HAP-1 (cell line): ENCODE data around the gene STX8.

Experiments used
- DNase-seq, 2 experiments: peaks; one replicate each; pipeline ENCODE4 v3.0.0-alpha.2; 2016 to 2020; ENCODE audit warnings: low spot score in 2 of 2
- H3K27me3 ChIP-seq: fragments of 250-450 bp; sonication (Bioruptor Pico); 2 replicates; pipeline ENCODE4 v1.5.1; 2020; ENCODE audit warnings: low read depth, mild to moderate bottlenecking, moderate library complexity
- H3K36me3 ChIP-seq: fragments of 250-450 bp; sonication (Bioruptor Pico); replicated peaks from 2 replicates; pipeline ENCODE4 v1.5.1; 2020; ENCODE audit warnings: mild to moderate bottlenecking
- H3K4me1 ChIP-seq: fragments of 250-450 bp; sonication (Bioruptor Pico); 2 replicates; pipeline ENCODE4 v1.5.1; 2020; ENCODE audit warnings: mild to moderate bottlenecking
- H3K4me3 ChIP-seq: fragments of 250-450 bp; sonication (Bioruptor Pico); 2 replicates; pipeline ENCODE4 v1.5.1; 2020; ENCODE audit warnings: mild to moderate bottlenecking, moderate library complexity
- H3K9me3 ChIP-seq: fragments of 250-450 bp; sonication (Bioruptor Pico); 2 replicates; pipeline ENCODE4 v1.5.1; 2020; ENCODE audit warnings: mild to moderate bottlenecking, moderate library complexity
- in situ Hi-C: fragments of 300-500 bp; cut with MboI; formaldehyde crosslinking; loops from 3 replicates; pipeline ENCODE4 v1.14.3; 2020; ENCODE audit warnings: low sequenced_read_pairs, inconsistent platforms, mixed read lengths

The STX8 gene

DNA sequence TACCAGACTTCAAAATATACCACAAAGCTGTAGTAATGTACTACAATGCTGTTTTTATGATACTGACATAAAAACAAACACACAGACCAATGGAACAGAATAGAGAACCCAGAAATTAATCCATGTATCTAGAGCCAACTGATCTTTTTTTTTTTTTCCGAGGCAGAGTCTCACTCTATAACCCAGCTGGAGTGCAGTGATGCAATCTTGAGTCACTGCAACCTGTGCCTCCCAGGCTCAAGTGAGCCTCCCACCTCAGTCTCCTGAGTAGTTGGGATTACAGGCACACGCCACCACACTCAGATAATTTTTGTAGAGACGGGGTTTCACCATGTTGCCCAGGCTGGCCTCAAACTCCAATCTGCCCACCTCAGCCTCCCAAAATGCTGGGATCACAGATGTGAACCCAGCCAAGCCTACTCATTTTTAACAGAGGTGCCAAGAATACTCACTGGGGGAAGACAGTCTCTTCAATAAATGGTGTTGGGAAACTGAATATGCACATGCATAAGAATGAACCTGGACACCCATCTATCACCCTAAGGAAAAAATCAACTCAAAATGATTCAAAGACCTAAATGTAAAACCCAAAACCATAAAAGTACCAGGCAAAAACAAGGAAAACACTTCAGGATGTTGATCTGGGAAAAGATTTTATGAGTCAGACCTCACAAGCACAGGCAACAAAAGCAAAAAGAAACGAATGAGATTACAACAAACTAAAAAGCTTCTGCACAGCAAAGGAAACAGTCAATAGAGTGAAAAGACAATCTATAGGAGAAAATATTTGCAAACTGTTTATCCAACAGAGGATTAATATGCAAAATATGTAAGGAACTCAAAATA lies 63.1 kb downstream of the STX8 start:
- no peaks in the 10 kb centered on the region for H3K27me3 ChIP-seq
- in situ Hi-C loops = no loop called here
- no peak for DNase-seq
- no peaks in the 10 kb centered on the region; the same call in 1 of the 2 replicates for H3K9me3 ChIP-seq
- no peaks in the 10 kb centered on the region for H3K36me3 ChIP-seq
- 0 out of 2 replicates have a peak, but pooled peaks cover 4% of the 10 kb centered on the region for H3K4me1 ChIP-seq
- H3K4me3 ChIP-seq = no peak overlapping the region

DNA sequence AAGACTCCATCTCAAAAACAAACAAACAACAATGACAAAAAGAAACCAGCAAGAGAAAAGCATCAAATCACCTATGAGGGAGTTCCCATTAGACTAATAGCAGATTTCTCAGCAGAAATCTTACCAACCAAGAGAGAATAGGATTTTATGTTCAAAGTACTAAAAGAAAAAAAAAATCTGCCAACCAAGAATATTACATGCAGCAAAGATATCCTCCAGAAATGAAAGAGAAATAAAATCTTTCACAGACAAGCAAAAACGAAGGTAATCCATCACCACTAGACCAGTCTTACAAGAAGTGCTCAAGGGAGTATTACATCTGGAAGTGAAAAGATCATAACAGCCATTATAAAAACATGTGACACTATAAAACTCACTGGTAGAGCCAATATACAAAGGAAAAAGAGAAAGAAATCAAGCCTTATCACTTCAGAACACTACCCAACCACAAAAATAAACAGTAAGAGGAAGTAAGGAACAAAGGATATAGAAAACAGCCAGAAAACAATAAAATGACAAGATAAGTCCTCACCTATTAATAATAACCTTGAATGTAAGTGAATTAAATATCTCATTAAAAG lies 66.3 kb downstream of the STX8 start:
- H3K9me3 ChIP-seq = no peaks in the 10 kb centered on the region; the same call in 1 of the 2 replicates
- no peak overlapping the region for H3K4me3 ChIP-seq
- H3K27me3 ChIP-seq = no peaks in the 10 kb centered on the region
- in situ Hi-C loops = no loop called here
- no peaks in the 10 kb centered on the region for H3K36me3 ChIP-seq
- H3K4me1 ChIP-seq = 0 out of 2 replicates have a peak, but pooled peaks cover 4% of the 10 kb centered on the region
- DNase-seq = no peak

DNA sequence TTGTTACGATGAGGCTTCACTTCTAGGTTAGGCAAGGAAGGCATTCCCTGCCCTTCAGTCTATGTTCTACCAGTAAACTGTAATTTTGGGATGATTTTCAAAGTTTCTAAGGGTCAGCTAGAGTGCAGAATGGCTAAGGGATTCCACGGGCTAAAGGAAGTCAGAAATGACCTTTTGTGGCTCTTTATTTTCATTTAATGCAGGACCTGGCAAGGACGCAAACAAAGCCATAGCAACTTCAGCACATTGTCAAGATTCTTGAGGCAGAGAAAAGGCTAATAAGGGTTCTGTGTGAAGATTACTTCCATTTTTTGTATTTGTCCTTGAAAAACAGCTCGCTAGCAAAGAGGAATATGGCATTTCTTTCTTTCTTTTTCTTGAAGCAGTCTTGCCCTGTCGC lies 76.6 kb downstream of the STX8 start:
- Histone ChIP-seq H3K36me3 (no peaks in the 10 kb centered on the region; the same call in 1 of the 2 replicates), H3K27me3 (no peaks in the 10 kb centered on the region), H3K4me1 (no peaks in the 10 kb centered on the region), H3K4me3 (no peak overlapping the region), H3K9me3 (no peaks in the 10 kb centered on the region)
- in situ Hi-C loops = no loop called here
- DNase-seq = no peak

DNA sequence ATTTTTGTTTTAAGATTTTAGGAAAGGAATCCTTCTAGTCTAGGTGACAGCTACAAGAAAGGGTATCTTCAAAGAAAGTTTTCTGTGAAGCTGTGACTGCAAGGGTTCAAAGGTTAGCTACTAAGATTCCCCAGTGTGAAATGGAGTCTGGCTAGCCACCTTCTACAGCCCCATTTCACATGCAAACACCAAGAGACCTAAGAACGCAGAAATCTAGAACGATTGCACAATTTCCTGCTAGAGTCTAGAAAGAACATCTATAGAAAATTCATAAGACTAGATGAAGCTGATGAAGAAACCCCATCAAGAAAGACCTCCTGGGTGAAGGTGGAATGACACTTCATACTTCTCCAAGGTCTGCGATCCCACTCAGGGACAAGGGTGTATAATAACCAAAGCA lies 77.1 kb downstream of the STX8 start:
- Histone ChIP-seq H3K4me3 (no peak overlapping the region), H3K9me3 (no peaks in the 10 kb centered on the region), H3K27me3 (no peaks in the 10 kb centered on the region), H3K36me3 (no peaks in the 10 kb centered on the region; the same call in 1 of the 2 replicates), H3K4me1 (no peaks in the 10 kb centered on the region)
- DNase-seq = no peak
- in situ Hi-C loops = no loop called here

DNA sequence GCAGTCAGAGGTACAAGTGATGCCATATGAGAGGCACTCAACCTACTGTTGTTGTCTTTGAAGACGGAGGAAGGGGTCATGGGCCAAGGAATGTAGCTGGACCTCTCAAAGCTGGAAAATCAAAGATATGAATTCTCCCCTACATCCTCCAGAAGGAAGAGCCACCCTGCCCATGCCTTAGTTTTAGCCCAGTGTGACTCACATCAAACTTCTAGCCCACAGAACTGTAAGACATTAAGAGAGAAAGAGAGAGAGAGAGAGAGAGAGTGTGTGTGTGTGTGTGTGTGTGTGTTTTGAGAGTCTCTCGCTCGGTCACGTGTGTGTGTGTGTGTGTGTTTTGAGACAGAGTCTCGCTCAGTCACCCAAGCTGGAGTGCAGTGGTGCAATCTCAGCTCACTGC lies 87.1 kb downstream of the STX8 start:
- no peaks in the 10 kb centered on the region for H3K36me3 ChIP-seq
- in situ Hi-C loops = no loop called here

DNA sequence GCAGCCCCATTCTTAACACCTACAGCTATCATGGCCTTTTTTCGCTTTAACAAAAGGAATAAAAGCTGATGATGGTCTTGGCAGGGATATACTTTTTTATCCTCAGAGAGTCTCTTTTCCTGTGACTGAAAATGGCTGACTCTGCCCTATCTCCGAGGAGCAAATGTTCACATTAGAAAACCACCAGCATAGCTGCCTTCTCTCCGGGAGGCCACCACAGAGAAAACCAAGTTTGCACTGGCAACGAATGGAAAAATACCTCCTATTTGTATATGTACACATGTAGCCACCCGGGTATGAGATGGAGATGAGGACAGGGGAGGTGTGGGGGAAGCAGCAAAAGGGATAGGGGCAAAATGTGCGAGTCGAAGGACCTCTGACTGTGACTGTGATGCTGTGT lies 88.2 kb downstream of the STX8 start:
- in situ Hi-C loops = no loop called here
- Histone ChIP-seq H3K4me3 (no peak overlapping the region), H3K36me3 (no peaks in the 10 kb centered on the region), H3K4me1 (no peaks in the 10 kb centered on the region), H3K27me3 (no peaks in the 10 kb centered on the region), H3K9me3 (no peaks in the 10 kb centered on the region)
- no peak for DNase-seq

More for the DNA sequence above, 87.1 kb downstream of the STX8 start:
- Histone ChIP-seq H3K9me3 (no peaks in the 10 kb centered on the region), H3K27me3 (no peaks in the 10 kb centered on the region), H3K4me3 (no peak overlapping the region), H3K4me1 (no peaks in the 10 kb centered on the region)
- DNase-seq = no peak

DNA sequence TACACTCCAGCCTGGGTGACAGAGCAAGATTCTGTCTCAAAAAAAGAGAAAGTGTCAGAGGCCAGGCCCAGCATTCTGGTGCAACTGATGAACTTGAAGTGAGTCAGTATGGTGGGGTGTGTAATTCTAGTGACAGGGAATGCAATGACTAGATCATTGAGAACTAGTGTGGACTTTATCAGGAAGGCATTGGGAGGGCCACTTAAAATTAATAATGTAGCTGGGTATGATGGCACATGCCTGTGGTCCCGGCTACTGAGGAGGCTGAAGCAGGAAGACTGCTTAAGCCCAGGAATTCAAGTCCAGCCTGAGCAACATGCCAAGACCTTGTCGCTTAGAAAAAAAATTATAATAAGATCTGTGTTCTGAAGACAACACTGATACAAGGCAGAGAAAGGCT lies 90.8 kb downstream of the STX8 start:
- Histone ChIP-seq H3K27me3 (no peaks in the 10 kb centered on the region), H3K9me3 (no peaks in the 10 kb centered on the region), H3K4me1 (no peaks in the 10 kb centered on the region), H3K4me3 (no peak overlapping the region), H3K36me3 (no peaks in the 10 kb centered on the region)
- no peak for DNase-seq
- in situ Hi-C loops = no loop called here

DNA sequence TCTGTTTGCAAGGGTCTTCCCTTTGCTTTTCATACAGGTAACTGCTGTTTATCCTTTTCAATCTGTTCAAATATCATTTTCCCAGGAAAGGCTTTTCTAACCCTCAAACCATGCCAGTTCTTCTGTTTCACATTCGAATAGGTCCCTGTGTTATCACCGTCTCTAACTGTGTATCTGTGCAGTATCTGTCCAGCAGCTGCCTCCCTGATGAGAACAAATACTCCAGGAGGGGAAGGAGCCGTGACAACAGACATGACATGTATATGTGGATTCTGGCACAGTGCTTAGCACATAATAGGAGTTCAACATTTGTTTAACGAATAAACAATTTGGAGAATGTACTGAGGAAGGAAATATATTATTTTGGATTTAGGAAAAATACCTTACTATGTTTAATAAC lies 95.7 kb downstream of the STX8 start:
- no peaks in the 10 kb centered on the region for H3K4me1 ChIP-seq
- no peaks in the 10 kb centered on the region for H3K36me3 ChIP-seq
- no peaks in the 10 kb centered on the region for H3K9me3 ChIP-seq
- no peak overlapping the region for H3K4me3 ChIP-seq
- in situ Hi-C loops = no loop called here
- DNase-seq = no peak
- H3K27me3 ChIP-seq = no peaks in the 10 kb centered on the region

DNA sequence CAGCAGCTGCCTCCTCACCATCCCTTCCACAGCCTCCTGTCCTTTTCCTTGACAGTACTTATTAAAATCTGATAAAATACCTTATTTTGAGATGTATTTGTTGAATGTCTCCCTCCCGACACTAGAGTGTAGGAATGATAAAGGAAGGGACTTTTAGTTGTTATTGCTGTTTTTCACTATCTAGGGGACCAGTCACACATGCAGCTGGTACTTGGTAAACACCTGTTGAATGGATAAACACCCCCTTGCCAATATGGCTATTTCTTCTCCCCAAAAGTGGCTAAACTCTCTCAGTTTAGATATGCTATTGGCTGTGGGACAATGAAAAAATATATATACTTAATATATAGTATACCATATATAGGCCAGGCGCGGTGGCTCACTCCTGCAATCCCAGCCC lies 96.7 kb downstream of the STX8 start:
- in situ Hi-C loops = no loop called here
- Histone ChIP-seq H3K4me3 (no peak overlapping the region), H3K4me1 (peaks cover 2% of the 10 kb centered on the region), H3K9me3 (no peaks in the 10 kb centered on the region), H3K27me3 (no peaks in the 10 kb centered on the region), H3K36me3 (no peaks in the 10 kb centered on the region)
- no peak for DNase-seq

DNA sequence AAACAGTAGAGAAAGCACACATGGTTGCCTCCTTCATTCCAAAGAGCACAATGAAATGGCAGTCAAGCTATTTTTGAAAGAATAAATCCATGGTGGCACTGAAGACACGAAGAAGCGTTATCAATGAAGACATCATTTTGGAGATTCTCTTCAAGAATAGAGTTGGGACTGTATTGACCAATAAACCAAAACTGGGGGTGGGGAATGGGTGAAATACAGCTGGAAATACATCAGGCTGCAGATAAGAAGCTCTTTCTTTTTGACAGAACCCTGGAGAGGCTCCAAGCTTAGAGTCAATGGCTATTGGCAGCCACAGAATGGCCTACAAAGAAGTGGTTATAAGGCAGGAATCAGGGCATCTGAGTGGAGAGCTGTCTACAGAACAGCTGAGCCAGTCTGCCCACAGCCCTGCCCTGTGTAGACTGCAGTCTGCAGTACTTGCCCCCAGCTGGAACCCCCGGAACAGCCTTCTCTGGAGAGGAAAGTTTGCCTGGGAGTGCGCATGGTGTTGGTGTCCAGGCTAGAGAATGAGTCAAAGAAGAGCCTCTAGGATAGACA lies 100.4 kb downstream of the STX8 start:
- DNase-seq = no peak
- Histone ChIP-seq H3K9me3 (no peaks in the 10 kb centered on the region), H3K27me3 (no peaks in the 10 kb centered on the region), H3K36me3 (no peaks in the 10 kb centered on the region; the same call in 1 of the 2 replicates), H3K4me1 (peaks cover 6% of the 10 kb centered on the region), H3K4me3 (no peak overlapping the region)
- in situ Hi-C loops = no loop called here

DNA sequence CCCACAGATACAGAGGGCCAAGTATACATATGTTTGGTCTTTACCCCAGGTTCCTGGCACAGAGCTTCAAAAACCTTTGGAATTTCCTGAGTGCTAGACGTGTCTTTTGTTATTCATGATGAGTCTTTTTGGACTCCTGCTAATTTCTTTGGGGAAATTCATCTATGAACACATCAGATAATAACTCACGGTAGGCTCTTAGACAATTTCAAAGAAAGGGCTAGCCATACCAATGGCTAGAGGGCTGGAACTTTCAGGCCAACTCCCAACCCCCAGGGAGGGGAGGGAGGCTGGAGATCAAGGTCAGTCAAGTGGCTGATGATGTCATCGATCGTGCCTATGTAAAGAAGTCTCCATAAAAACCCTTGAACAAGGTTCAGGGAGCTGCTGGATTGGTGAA lies 101.9 kb downstream of the STX8 start:
- Histone ChIP-seq H3K27me3 (no peaks in the 10 kb centered on the region), H3K36me3 (no peaks in the 10 kb centered on the region; the same call in 1 of the 2 replicates), H3K4me3 (no peak overlapping the region), H3K9me3 (no peaks in the 10 kb centered on the region), H3K4me1 (peaks cover 6% of the 10 kb centered on the region)
- in situ Hi-C loops = no loop called here
- peak; percentile 31 to 67 for DNase-seq

DNA sequence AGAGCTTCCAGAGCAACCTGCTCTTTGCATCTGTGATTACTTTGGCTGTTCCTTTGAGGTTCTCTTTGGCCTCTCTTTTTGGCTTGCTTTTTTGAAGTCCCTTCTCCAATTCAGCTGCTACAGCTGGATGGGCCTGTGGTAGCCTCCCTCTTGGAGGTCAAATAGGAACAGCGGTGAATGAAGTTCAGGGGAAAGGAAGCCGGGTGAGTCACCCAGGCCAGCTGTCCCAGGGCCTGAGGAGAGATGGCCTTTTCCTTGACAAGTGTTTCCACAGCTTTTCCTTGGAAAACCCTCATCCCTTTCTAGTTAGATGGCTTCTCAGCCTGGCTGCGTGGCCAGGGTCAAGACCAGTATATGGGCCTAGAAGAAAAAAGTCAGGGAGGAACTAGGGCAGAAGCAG lies 103.1 kb downstream of the STX8 start:
- Histone ChIP-seq H3K9me3 (no peaks in the 10 kb centered on the region), H3K36me3 (no peaks in the 10 kb centered on the region; the same call in 1 of the 2 replicates), H3K4me1 (peaks cover 6% of the 10 kb centered on the region), H3K4me3 (no peak overlapping the region), H3K27me3 (no peaks in the 10 kb centered on the region)
- DNase-seq = no peak
- in situ Hi-C loops = no loop called here

DNA sequence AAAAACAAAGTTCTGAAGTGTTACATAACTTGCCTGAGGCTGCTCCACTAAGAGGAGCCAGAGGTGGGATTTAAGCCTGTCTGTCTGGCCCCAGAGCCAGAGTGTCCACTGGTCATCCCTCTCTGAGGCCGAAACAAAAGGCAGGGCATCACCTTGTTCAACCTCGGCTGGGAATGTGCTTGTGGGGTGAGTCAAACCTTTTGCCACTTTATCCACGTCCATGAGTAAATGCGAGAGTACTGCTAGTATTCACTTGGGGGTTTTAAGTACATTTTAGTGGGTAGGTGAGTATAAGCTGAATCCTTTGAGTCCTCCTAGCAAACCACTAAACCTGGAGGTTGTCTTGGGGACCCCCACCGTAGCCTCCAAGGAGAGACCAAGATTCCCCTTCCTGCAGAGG lies 103.5 kb downstream of the STX8 start:
- DNase-seq = no peak
- in situ Hi-C loops = no loop called here

DNA sequence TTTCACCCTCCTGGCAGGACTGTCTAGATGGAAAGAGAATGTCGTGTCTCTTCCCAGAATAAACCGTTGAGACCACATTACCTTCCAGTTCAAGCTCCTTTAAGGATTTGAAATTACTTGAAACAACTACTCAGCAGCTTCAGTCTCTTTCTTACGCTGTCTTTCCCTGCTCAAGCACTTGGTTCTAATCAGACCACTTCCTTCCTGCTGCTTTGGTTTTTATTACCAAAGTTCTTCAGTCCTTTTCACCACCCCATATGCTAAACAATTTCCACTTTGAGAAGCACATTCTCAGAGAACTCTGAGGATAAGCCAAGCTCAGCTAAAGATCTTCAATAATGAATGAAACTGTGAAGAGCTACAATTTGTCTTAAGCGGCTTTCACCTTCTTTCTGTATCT lies 105.4 kb downstream of the STX8 start:
- Histone ChIP-seq H3K27me3 (no peaks in the 10 kb centered on the region), H3K4me1 (peaks cover 6% of the 10 kb centered on the region), H3K4me3 (no peak overlapping the region), H3K36me3 (no peaks in the 10 kb centered on the region; the same call in 1 of the 2 replicates), H3K9me3 (no peaks in the 10 kb centered on the region)
- in situ Hi-C loops = no loop called here
- DNase-seq = no peak

More for the DNA sequence above, 103.5 kb downstream of the STX8 start:
- Histone ChIP-seq H3K4me3 (no peak overlapping the region), H3K9me3 (no peaks in the 10 kb centered on the region), H3K4me1 (peaks cover 6% of the 10 kb centered on the region), H3K27me3 (no peaks in the 10 kb centered on the region), H3K36me3 (no peaks in the 10 kb centered on the region; the same call in 1 of the 2 replicates)
